GM21515 (cell line): ENCODE results near the gene ZNF784.

ENCODE experiments used
- ATAC-seq: cut with Tn5 transposase; IDR thresholded peaks from one replicate; pipeline ENCODE4 v1.9.1; 2021; ENCODE audit not compliant: unreplicated experiment

The ZNF784 gene

GRCh38 chr19:55644191-55644833 lies 19.9 kb upstream of the ZNF784 start:
- ATAC-seq, result no peak

- ATAC-seq, result no peak
Measured at GRCh38 chr19:55643887-55644176, 19.5 kb upstream of the ZNF784 start.

- peak; percentile 25 for ATAC-seq
Measured at GRCh38 chr19:55643003-55643886, 18.9 kb upstream of the ZNF784 start, which contains the start of gene ZNF581. Gene ZNF581 (plus strand): TSS chr19:55643649. CDS start chr19:55644572, 923 bp downstream.

GRCh38 chr19:55642153-55643002 lies 18.0 kb upstream of the ZNF784 start:
- no peak for ATAC-seq

GRCh38 chr19:55641426-55642152 lies 17.2 kb upstream of the ZNF784 start:
- no peak for ATAC-seq

- no peak for ATAC-seq
Measured at GRCh38 chr19:55640577-55641425, 16.4 kb upstream of the ZNF784 start, which contains the start of gene ZNF580. Gene ZNF580 (plus strand): TSS chr19:55641002. CDS start chr19:55642509, 1,507 bp downstream.

- ATAC-seq, result no peak
Measured at GRCh38 chr19:55640043-55640576, 15.7 kb upstream of the ZNF784 start.

GRCh38 chr19:55638864-55639359 lies 14.5 kb upstream of the ZNF784 start:
- ATAC-seq, result no peak

GRCh38 chr19:55637534-55637933 lies 13.2 kb upstream of the ZNF784 start:
- ATAC-seq, result no peak

- ATAC-seq, result no peak
Measured at GRCh38 chr19:55636723-55637122, 12.4 kb upstream of the ZNF784 start.

GRCh38 chr19:55635856-55636440 lies 11.6 kb upstream of the ZNF784 start:
- no peak for ATAC-seq

GRCh38 chr19:55635334-55635717 lies 11.0 kb upstream of the ZNF784 start:
- ATAC-seq, result no peak

GRCh38 chr19:55633861-55634260 lies 9.5 kb upstream of the ZNF784 start:
- ATAC-seq, result no peak

- no peak for ATAC-seq
Measured at GRCh38 chr19:55632463-55632834, 8.1 kb upstream of the ZNF784 start.

GRCh38 chr19:55626350-55626749 lies 2.0 kb upstream of the ZNF784 start:
- no peak for ATAC-seq

GRCh38 chr19:55625004-55625326 lies 599 bp upstream of the ZNF784 start:
- ATAC-seq, result peak; percentile 2

GRCh38 chr19:55623561-55623960 lies 805 bp downstream of the ZNF784 start:
- no peak for ATAC-seq

GRCh38 chr19:55623130-55623529 lies 1.2 kb downstream of the ZNF784 start:
- ATAC-seq, result no peak

GRCh38 chr19:55622242-55622969 lies 2.0 kb downstream of the ZNF784 start:
- ATAC-seq, result no peak
